GM21723 (cell line): ENCODE data around the gene MAP3K6.

Experiments used
- ATAC-seq: cut with Tn5 transposase; IDR thresholded peaks from one replicate; pipeline ENCODE4 v1.9.1; 2021; ENCODE audit warnings: mild to moderate bottlenecking, moderate library complexity; ENCODE audit not compliant: unreplicated experiment

The MAP3K6 gene

GRCh38 chr1:27356619-27357280 is 10.0 kb downstream of the MAP3K6 start:
- ATAC-seq = no peak

- no peak for ATAC-seq
These were observed 10.5 kb downstream of the MAP3K6 start for GRCh38 chr1:27356277-27356618.

GRCh38 chr1:27355683-27356082 is 11.1 kb downstream of the MAP3K6 start:
- ATAC-seq = no peak

GRCh38 chr1:27353629-27354028 is 13.1 kb downstream of the MAP3K6 start:
- no peak for ATAC-seq

- no peak for ATAC-seq
These were observed 13.6 kb downstream of the MAP3K6 start for GRCh38 chr1:27353166-27353565.

- ATAC-seq = no peak
These were observed 15.1 kb downstream of the MAP3K6 start for GRCh38 chr1:27351541-27352107.

GRCh38 chr1:27350663-27351540 is 15.9 kb downstream of the MAP3K6 start:
- no peak for ATAC-seq

- no peak for ATAC-seq
These were observed 16.7 kb downstream of the MAP3K6 start for GRCh38 chr1:27349784-27350662.

- ATAC-seq = no peak
These were observed 17.6 kb downstream of the MAP3K6 start for GRCh38 chr1:27348861-27349783.

- no peak for ATAC-seq
These were observed 19.7 kb downstream of the MAP3K6 start for GRCh38 chr1:27346991-27347624.

- no peak for ATAC-seq
These were observed 20.4 kb downstream of the MAP3K6 start for GRCh38 chr1:27346357-27346756.

GRCh38 chr1:27345272-27345671 is 21.5 kb downstream of the MAP3K6 start:
- ATAC-seq = no peak

- no peak for ATAC-seq
These were observed 23.1 kb downstream of the MAP3K6 start for GRCh38 chr1:27343639-27344025.

- ATAC-seq = peak; percentile 36
These were observed 23.8 kb downstream of the MAP3K6 start for GRCh38 chr1:27342778-27343638.

GRCh38 chr1:27342391-27342777 is 24.4 kb downstream of the MAP3K6 start:
- ATAC-seq = peak; percentile 11

GRCh38 chr1:27341525-27342252 is 25.1 kb downstream of the MAP3K6 start, which contains the start of gene SYTL1:
Gene SYTL1 (plus strand): TSS chr1:27342022. CDS start chr1:27345335, 3,313 bp downstream.
- ATAC-seq = peak; percentile 64

GRCh38 chr1:27339213-27339612 is 27.5 kb downstream of the MAP3K6 start:
- no peak for ATAC-seq

- ATAC-seq = no peak
These were observed 28.0 kb downstream of the MAP3K6 start for GRCh38 chr1:27338751-27339150.
